IMR-90 (cell line): Measurements from ENCODE around the gene RNF31. TPM values are rescaled to one million over a fixed set of nuclear protein-coding genes. Genes with fewer than 3 reads are reported as not detected.
A peak's percentile ranks its signal among the peaks of the same experiment; 100 is the strongest.

ENCODE experiments used
- ATAC-seq: fragments of 200-7000 bp; cut with Tn5 transposase; 2 replicates; pipeline ENCODE4 v1.9.1; 2020; ENCODE audit warnings: low read depth, mild to moderate bottlenecking, moderate library complexity
- BruUV-seq: library from RNA; stranded (reverse); fragments of 400-500 nt; replicated peaks from 2 replicates; lab custom pipeline; 2021; lab: Mats Ljungman, UMichigan
- CTCF ChIA-PET: fragments of 300-600 bp; formaldehyde crosslinking; extraction: SDS; loops from one replicate; lab custom pipeline; 2021; ENCODE audit warnings: antibody characterized with exemption; lab: Yijun Ruan, JAX
- POLR2A ChIA-PET: fragments of 300-600 bp; sonication (Branson Sonifier 250); formaldehyde crosslinking; loops from one replicate; lab custom pipeline; 2022; ENCODE audit warnings: antibody characterized with exemption; ENCODE audit not compliant: unreplicated experiment; lab: Charles Lee
- DNase-seq: peaks from one replicate; pipeline ENCODE4 v3.0.0; 2013
- H2AFZ ChIP-seq: replicated peaks from 2 replicates; pipeline ENCODE3; 2013; ENCODE audit warnings: low read length, mild to moderate bottlenecking; ENCODE audit not compliant: poor library complexity
- H2AK5ac ChIP-seq: 2 replicates; pipeline ENCODE4 v1.6.1; 2013; ENCODE audit warnings: low read depth, low read length, inconsistent platforms
- H2AK9ac ChIP-seq: replicated peaks from 2 replicates; pipeline ENCODE3; 2013; ENCODE audit warnings: mild to moderate bottlenecking, low read depth, low read length, moderate library complexity; ENCODE audit not compliant: poor library complexity
- H2BK120ac ChIP-seq: 2 replicates; pipeline ENCODE4 v1.6.1; 2013; ENCODE audit warnings: low read depth, low read length, inconsistent platforms
- H2BK15ac ChIP-seq: 3 replicates; pipeline ENCODE4 v1.6.1; 2013; ENCODE audit warnings: low read depth, low read length, inconsistent platforms
- H2BK20ac ChIP-seq: 2 replicates; pipeline ENCODE4 v1.6.1; 2013; ENCODE audit warnings: low read depth, mild to moderate bottlenecking, inconsistent platforms, low read length, moderate library complexity
- H2BK5ac ChIP-seq: 2 replicates; pipeline ENCODE4 v1.6.1; 2013; ENCODE audit warnings: mild to moderate bottlenecking, low read depth, low read length, inconsistent platforms; ENCODE audit not compliant: poor library complexity, severe bottlenecking
- H3K14ac ChIP-seq: replicated peaks from 2 replicates; pipeline ENCODE4 v1.6.1; 2013; ENCODE audit warnings: low read depth, low read length, inconsistent platforms
- H3K18ac ChIP-seq: 2 replicates; pipeline ENCODE4 v1.6.1; 2013; ENCODE audit warnings: low read depth, low read length, control low read depth
- H3K23ac ChIP-seq: 2 replicates; pipeline ENCODE4 v1.6.1; 2013; ENCODE audit warnings: low read depth, low read length, inconsistent platforms
- H3K27ac ChIP-seq: 2 replicates; pipeline ENCODE4 v1.5.1; 2013; ENCODE audit warnings: mild to moderate bottlenecking, control low read depth, low read length; ENCODE audit not compliant: insufficient read depth
- H3K27me3 ChIP-seq: 2 replicates; pipeline ENCODE4 v1.6.1; 2013; ENCODE audit warnings: low read length; ENCODE audit not compliant: control insufficient read depth, insufficient read depth
- H3K36me3 ChIP-seq: 2 replicates; pipeline ENCODE4 v1.6.1; 2013; ENCODE audit warnings: low read length, mixed read lengths; ENCODE audit not compliant: control insufficient read depth, insufficient read depth
- H3K4ac ChIP-seq: 2 replicates; pipeline ENCODE4 v1.6.1; 2013; ENCODE audit warnings: low read depth, low read length, inconsistent platforms
- H3K4me1 ChIP-seq: 2 replicates; pipeline ENCODE4 v1.6.1; 2013; ENCODE audit warnings: low read length, mixed read lengths; ENCODE audit not compliant: control insufficient read depth, insufficient read depth
- H3K4me2 ChIP-seq: 2 replicates; pipeline ENCODE4 v1.6.1; 2013; ENCODE audit warnings: low read depth, mild to moderate bottlenecking, control low read depth, low read length, moderate library complexity
- H3K4me3 ChIP-seq: 2 replicates; pipeline ENCODE4 v1.5.1; 2013; ENCODE audit warnings: low read depth, mild to moderate bottlenecking, control low read depth, low read length, moderate library complexity; ENCODE audit not compliant: insufficient read depth
- H3K56ac ChIP-seq: 2 replicates; pipeline ENCODE4 v1.6.1; 2013; ENCODE audit warnings: low read length, inconsistent platforms; ENCODE audit not compliant: insufficient read depth; ENCODE audit errors: extremely low read depth
- H3K79me1 ChIP-seq, 2 experiments: 2 replicates each; pipeline ENCODE4 v1.6.1; 2013; ENCODE audit warnings: low read length in 2 of 2, inconsistent platforms in 1 of 2, low read depth in 1 of 2
- H3K9ac ChIP-seq: 2 replicates; pipeline ENCODE4 v1.6.1; 2013; ENCODE audit warnings: low read depth, low read length, control low read depth
- H3K9me1 ChIP-seq: 2 replicates; pipeline ENCODE4 v1.6.1; 2013; ENCODE audit warnings: low read length, inconsistent platforms; ENCODE audit not compliant: insufficient read depth
- H3K9me3 ChIP-seq: 2 replicates; pipeline ENCODE4 v1.6.1; 2013; ENCODE audit warnings: low read length; ENCODE audit not compliant: control insufficient read depth, insufficient read depth
- H4K20me1 ChIP-seq: 2 replicates; pipeline ENCODE4 v1.6.1; 2013; ENCODE audit warnings: low read length, inconsistent platforms; ENCODE audit not compliant: insufficient read depth
- H4K5ac ChIP-seq: 2 replicates; pipeline ENCODE4 v1.6.1; 2013; ENCODE audit warnings: mild to moderate bottlenecking, low read depth, low read length, control low read depth
- H4K8ac ChIP-seq, 2 experiments: 2 replicates each; pipeline ENCODE4 v1.6.1; 2013; ENCODE audit warnings: low read depth in 2 of 2, low read length in 2 of 2, control low read depth in 1 of 2, inconsistent platforms in 1 of 2
- H4K91ac ChIP-seq: 2 replicates; pipeline ENCODE4 v1.6.1; 2013; ENCODE audit warnings: low read depth, low read length, inconsistent platforms; ENCODE audit not compliant: insufficient read depth
- CTCF ChIP-seq: conservative IDR thresholded peaks from 2 replicates; pipeline ENCODE4 v1.5.1; 2012; ENCODE audit warnings: mild to moderate bottlenecking, low read depth, low read length, improper control_type of control experiment
- ELK1 ChIP-seq: fragments of 150-350 bp; IDR thresholded peaks from 2 replicates; pipeline ENCODE4 v1.6.1; 2016; ENCODE audit warnings: low read depth, mild to moderate bottlenecking, low read length, moderate library complexity, borderline replicate concordance
- FOS ChIP-seq: fragments of 150-350 bp; IDR thresholded peaks from 2 replicates; pipeline ENCODE4 v1.6.1; 2016; ENCODE audit warnings: low read depth, low read length
- MAFK ChIP-seq: IDR thresholded peaks from 2 replicates; pipeline ENCODE4 v1.6.1; 2012; ENCODE audit warnings: low read depth, low read length, improper control_type of control experiment
- MAZ ChIP-seq: IDR thresholded peaks from 2 replicates; pipeline ENCODE4 v1.6.1; 2012; ENCODE audit warnings: low read depth, mild to moderate bottlenecking, low read length, improper control_type of control experiment, moderate library complexity, borderline replicate concordance
- MXI1 ChIP-seq: IDR thresholded peaks from 2 replicates; pipeline ENCODE4 v1.6.1; 2012; ENCODE audit warnings: low read depth, mild to moderate bottlenecking, low read length, moderate library complexity, borderline replicate concordance
- NFE2L2 ChIP-seq: fragments of 150-350 bp; IDR thresholded peaks from 2 replicates; pipeline ENCODE4 v1.6.1; 2016; ENCODE audit warnings: low read depth, mild to moderate bottlenecking, low read length
- POLR2A ChIP-seq: IDR thresholded peaks from 2 replicates; pipeline ENCODE4 v1.6.1; 2012; ENCODE audit warnings: mild to moderate bottlenecking, low read depth, low read length
- RAD21 ChIP-seq: IDR thresholded peaks from 2 replicates; pipeline ENCODE4 v1.6.1; 2012; ENCODE audit warnings: low read length, improper control_type of control experiment
- RCOR1 ChIP-seq: IDR thresholded peaks from 2 replicates; pipeline ENCODE4 v1.6.1; 2012; ENCODE audit warnings: mild to moderate bottlenecking, low read length, improper control_type of control experiment; ENCODE audit not compliant: insufficient replicate concordance
- SMC3 ChIP-seq: fragments of 150-350 bp; IDR thresholded peaks from 2 replicates; pipeline ENCODE4 v1.6.1; 2016; ENCODE audit warnings: low read depth, mild to moderate bottlenecking, antibody characterized with exemption, low read length, moderate library complexity
- WGBS, 2 experiments: methylation state at CpG; one replicate each; pipeline versions ENCODE4 v1.1.5 to v1.1.7; 2013; ENCODE audit warnings: missing lambda C conversion rate in 2 of 2; ENCODE audit not compliant: insufficient read length in 1 of 2; ENCODE audit errors: extremely low coverage in 2 of 2; 5-methylcytosine and 5-hydroxymethylcytosine counted together
- dilution Hi-C: fragments of 300-500 bp; cut with HindIII; formaldehyde crosslinking; loops from one replicate; pipeline ENCODE4 v1.14.3; 2018; ENCODE audit warnings: low sequenced_read_pairs; ENCODE audit not compliant: unreplicated experiment
- in situ Hi-C: fragments of 300-500 bp; cut with MboI; formaldehyde crosslinking; loops from 3 replicates; pipeline ENCODE4 v1.14.3; 2019; ENCODE audit warnings: low sequenced_read_pairs, inconsistent platforms, mixed read lengths
- intact Hi-C: fragments of 100-400 bp; cut with micrococcal nuclease; formaldehyde crosslinking; loops from 2 replicates; pipeline ENCODE4 v1.10.0; 2022
- polyA plus RNA-seq, 3 experiments: library from polyadenylated mRNA; depleted of rRNA; stranded (reverse); fragments of >200 nt; gene quantifications; 2 replicates each; pipeline ENCODE4 v1.2.3, GENCODE V29; 2012; ENCODE audit warnings: low replicate concordance in 1 of 3
- total RNA-seq: library from RNA; depleted of rRNA; stranded (reverse); fragments of >200 nt; gene quantifications from 2 replicates; pipeline ENCODE4 v1.2.3, GENCODE V29; 2012
- TF ChIP-seq, protein P1 (sequence below): fragments of 150-350 bp; IDR thresholded peaks from 2 replicates; pipeline ENCODE4 v1.6.1; 2017; ENCODE audit warnings: mild to moderate bottlenecking, antibody characterized with exemption, low read length, low read depth

RNF31 gene
- total and polyA plus RNA-seq, 2 of the 4 experiments (the other 2 are of a cell fraction): 31.6 to 37.5 TPM

- Histone ChIP-seq H2BK20ac (0 out of 2 replicates have a peak within 1 kb of the TSS, but pooled peaks have one; percentile 15), H3K79me1 (peaks cover 12 to 40% of the 10 kb centered on the region in 2 experiments), H2BK5ac (peak within 1 kb of the TSS; percentile 80), H3K23ac (peak within 1 kb of the TSS; percentile 93), H4K91ac (peak within 1 kb of the TSS; percentile 88), H4K20me1 (no peaks in the 10 kb centered on the region), H4K8ac (peak within 1 kb of the TSS; percentile 38 to 95), H3K56ac (peak within 1 kb of the TSS; percentile 90), H3K27me3 (no peaks in the 10 kb centered on the region), H3K9me1 (peaks cover 7% of the 10 kb centered on the region), H3K9me3 (no peaks in the 10 kb centered on the region), H4K5ac (peak within 1 kb of the TSS; percentile 78), H3K4me2 (peak within 1 kb of the TSS; percentile 81), H3K4me3 (peak within 1 kb of the TSS; percentile 57), H3K27ac (peak within 1 kb of the TSS; percentile 78), H2AK9ac (peak within 1 kb of the TSS; percentile 99), H2AFZ (peak within 1 kb of the TSS; percentile 89), H3K14ac (peak within 1 kb of the TSS; percentile 96), H3K18ac (peak within 1 kb of the TSS; percentile 78), H3K36me3 (peaks cover 67% of the 10 kb centered on the region), H3K4me1 (peaks cover 7% of the 10 kb centered on the region), H2BK120ac (peak within 1 kb of the TSS; percentile 72), H3K4ac (peak within 1 kb of the TSS; percentile 95), H2BK15ac (peak within 1 kb of the TSS; percentile 67; the same call in 2 of the 3 replicates), H3K9ac (peak within 1 kb of the TSS; percentile 88), H2AK5ac (peak within 1 kb of the TSS; percentile 85)
- CTCF ChIA-PET: interaction anchor here (0.6 to 1.6 kb wide), 10 partner anchors 10 to 53 kb away, joined by 3 to 14 read pairs (median 4); partner anchors contain the start of genes DCAF11, EMC9, NRL and PSME2
- intact Hi-C loops (loop anchor here (1.0 kb wide), 2 partner anchors 47 to 103 kb away; partner anchors contain the start of genes DCAF11 and NRL), in situ Hi-C loops (no loop called here), dilution Hi-C loops (no loop called here)
- BruUV-seq: no TSS peak
- WGBS, 2 experiments: 0% methylated on average over 5 of the region's 12 CpGs; no CpG with 5 or more reads in 1 of the 2 experiments
- POLR2A ChIA-PET: interaction anchor here (1.1 kb wide), 1 partner anchor 11 kb away, joined by 3 read pairs; no protein-coding TSS in a partner anchor
- ATAC-seq (peak; percentile 95), DNase-seq (peak; percentile 91)
- TF ChIP-seq RCOR1 (peak; percentile 71), CTCF (peak; percentile 97), RAD21 (peak; percentile 72), SMC3 (peak; percentile 76), POLR2A (peak; percentile 54; the same call in 1 of the 2 replicates), MAZ (peak; percentile 87), MAFK (no peak), MXI1 (peak; percentile 82; the same call in 1 of the 2 replicates), ELK1 (no peak), FOS (no peak), NFE2L2 (no peak)
- TF ChIP-seq, protein P1, sequence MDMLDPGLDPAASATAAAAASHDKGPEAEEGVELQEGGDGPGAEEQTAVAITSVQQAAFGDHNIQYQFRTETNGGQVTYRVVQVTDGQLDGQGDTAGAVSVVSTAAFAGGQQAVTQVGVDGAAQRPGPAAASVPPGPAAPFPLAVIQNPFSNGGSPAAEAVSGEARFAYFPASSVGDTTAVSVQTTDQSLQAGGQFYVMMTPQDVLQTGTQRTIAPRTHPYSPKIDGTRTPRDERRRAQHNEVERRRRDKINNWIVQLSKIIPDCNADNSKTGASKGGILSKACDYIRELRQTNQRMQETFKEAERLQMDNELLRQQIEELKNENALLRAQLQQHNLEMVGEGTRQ: peak; percentile 95
Measured at GRCh38 chr14:24160850-24161804, 13.8 kb downstream of the RNF31 start, which contains the start of gene IRF9. Gene IRF9 (plus strand): TSS chr14:24161265. CDS start chr14:24162145, 880 bp downstream.
